GM13977 (cell line): ENCODE measurements around the gene RBM33.

Experiments
- DNase-seq: peaks from one replicate; pipeline ENCODE4 v3.0.0; 2012; ENCODE audit warnings: low spot score
- in situ Hi-C: fragments of 300-500 bp; cut with MboI; formaldehyde crosslinking; loops from one replicate; pipeline ENCODE4 v1.12.0; 2022; ENCODE audit warnings: low sequenced_read_pairs, low pct_unique_long_range_greater_than_20kb, mixed read lengths, inconsistent platforms; ENCODE audit not compliant: unreplicated experiment
- TF ChIP-seq, protein P1 (sequence below): IDR thresholded peaks from 2 replicates; pipeline ENCODE4 v1.5.1; 2012; ENCODE audit warnings: mild to moderate bottlenecking, control low read depth; ENCODE audit not compliant: insufficient read depth; ENCODE audit errors: extremely low read depth, missing control alignments

Gene RBM33

DNA sequence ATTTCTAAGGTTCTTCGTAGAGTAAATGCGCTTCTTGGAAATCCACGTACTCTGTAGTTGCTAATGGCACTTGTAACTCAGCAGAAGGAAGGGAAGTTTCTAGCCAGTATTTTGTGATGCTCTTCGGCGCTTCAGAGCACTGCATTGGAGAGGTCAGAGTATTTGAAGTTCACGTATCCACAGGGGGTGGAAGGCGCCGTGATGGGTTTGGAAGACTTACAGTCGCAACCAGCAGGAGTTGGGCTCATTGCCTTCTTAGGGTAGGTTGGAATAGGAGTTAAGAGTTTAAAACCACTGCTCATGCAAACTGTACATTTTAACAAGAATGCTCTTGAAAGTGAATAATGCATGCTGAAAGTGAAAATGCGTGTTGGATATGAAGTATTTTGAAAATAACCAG lies 118.7 kb downstream of the RBM33 start:
- no peak for DNase-seq
- TF ChIP-seq, protein P1, sequence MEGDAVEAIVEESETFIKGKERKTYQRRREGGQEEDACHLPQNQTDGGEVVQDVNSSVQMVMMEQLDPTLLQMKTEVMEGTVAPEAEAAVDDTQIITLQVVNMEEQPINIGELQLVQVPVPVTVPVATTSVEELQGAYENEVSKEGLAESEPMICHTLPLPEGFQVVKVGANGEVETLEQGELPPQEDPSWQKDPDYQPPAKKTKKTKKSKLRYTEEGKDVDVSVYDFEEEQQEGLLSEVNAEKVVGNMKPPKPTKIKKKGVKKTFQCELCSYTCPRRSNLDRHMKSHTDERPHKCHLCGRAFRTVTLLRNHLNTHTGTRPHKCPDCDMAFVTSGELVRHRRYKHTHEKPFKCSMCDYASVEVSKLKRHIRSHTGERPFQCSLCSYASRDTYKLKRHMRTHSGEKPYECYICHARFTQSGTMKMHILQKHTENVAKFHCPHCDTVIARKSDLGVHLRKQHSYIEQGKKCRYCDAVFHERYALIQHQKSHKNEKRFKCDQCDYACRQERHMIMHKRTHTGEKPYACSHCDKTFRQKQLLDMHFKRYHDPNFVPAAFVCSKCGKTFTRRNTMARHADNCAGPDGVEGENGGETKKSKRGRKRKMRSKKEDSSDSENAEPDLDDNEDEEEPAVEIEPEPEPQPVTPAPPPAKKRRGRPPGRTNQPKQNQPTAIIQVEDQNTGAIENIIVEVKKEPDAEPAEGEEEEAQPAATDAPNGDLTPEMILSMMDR = no peak
- in situ Hi-C loops = loop anchor here (10.0 kb wide), 1 partner anchor 158 kb away; no protein-coding TSS in a partner anchor

DNA sequence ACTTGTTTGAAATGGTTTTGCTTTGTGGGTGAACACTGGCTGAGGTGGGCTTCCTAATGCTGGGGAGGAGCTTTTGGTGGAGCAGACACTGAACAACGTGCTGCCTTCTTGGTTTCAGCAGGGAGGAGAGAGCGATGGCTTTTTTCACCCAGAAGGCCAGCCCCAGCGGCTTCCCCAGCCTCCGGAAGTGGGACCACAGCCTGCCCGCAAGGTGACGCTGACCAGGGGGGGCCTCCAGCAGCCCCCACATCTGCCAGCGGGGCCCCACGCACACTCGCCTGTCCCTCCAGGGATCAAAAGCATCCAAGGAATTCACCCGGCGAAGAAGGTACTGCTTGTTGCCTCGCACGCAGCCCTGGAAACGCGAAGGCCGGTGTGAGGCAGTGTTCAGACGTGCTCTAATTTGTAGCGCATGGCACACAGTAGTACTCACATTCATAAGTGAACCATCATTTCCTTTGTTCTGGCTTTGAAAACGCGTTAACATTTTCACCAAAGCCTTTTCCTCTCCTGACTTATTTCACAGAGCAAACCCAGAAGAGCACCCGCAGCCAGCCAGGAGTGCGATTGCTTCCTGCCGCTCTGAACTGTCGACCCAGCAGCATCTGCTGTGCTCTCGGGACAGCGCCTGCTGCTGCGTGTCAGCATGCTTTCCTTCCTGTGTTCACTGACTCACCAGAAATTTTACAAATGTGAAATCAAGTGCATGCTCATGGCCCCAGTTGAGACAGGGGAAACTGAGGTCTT lies 119.4 kb downstream of the RBM33 start:
- peak; percentile 77 for DNase-seq
- TF ChIP-seq, protein P1 = no peak
- in situ Hi-C loops = loop anchor here (10.0 kb wide), 1 partner anchor 159 kb away; no protein-coding TSS in a partner anchor

DNA sequence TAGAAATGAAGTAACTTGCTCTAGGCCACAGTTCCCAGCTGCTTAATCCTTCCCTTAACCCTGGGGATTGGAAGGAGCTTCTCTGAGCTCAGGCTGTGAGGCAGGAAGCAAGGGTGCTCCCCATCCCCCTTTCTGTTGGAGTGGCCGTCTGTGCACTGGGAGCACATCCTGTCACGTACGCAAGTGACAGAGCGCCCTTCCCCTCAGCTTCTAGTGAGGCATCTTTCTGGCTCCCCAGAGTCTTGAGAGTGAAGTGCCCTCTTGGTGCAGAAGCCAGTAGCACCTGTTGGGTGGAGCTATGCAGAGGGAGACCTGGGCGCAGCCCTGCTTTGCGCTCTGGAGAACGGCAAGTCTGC lies 120.0 kb downstream of the RBM33 start:
- in situ Hi-C loops = loop anchor here (10.0 kb wide), 1 partner anchor 160 kb away; no protein-coding TSS in a partner anchor
- TF ChIP-seq, protein P1 = no peak
- DNase-seq = no peak

DNA sequence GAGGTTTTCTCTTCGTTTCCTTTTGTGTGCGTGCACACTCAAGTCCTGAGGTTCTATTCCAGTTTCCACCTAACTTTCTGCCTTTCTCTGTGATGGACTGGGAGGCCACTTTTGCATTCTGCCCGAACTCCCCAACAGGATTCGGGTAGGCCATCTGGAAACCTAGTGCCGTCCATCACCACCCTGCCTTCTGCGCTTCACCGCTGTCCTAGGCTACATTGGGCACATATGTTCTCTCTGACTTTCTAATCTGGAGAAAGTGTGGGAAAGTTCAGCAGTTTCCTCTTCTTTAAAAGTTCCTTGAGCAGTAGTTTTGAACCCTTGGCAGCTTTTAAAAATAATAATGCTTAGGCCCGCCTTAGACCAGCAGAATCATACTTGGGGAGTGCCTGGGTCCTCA lies 121.0 kb downstream of the RBM33 start:
- TF ChIP-seq, protein P1 = no peak
- DNase-seq = no peak
- in situ Hi-C loops = loop anchor here (10.0 kb wide), 1 partner anchor 161 kb away; no protein-coding TSS in a partner anchor

DNA sequence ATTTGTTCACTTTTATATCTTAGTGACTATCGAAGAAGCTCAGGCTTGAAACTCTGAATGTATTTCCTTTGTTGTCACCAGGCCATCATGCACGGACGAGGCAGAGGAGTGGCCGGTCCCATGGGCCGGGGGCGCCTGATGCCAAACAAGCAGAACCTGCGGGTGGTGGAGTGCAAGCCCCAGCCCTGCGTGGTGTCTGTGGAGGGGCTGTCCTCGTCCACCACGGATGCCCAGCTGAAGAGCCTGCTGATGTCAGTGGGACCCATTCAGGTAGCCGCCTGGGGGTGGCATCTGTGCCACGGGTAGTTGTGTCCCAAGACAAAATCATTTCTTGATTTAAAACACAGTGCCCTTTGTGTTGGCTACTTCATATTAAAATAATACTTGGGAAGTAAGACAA lies 121.9 kb downstream of the RBM33 start:
- DNase-seq = no peak
- TF ChIP-seq, protein P1 = no peak
- in situ Hi-C loops = loop anchor here (10.0 kb wide), 1 partner anchor 162 kb away; no protein-coding TSS in a partner anchor

DNA sequence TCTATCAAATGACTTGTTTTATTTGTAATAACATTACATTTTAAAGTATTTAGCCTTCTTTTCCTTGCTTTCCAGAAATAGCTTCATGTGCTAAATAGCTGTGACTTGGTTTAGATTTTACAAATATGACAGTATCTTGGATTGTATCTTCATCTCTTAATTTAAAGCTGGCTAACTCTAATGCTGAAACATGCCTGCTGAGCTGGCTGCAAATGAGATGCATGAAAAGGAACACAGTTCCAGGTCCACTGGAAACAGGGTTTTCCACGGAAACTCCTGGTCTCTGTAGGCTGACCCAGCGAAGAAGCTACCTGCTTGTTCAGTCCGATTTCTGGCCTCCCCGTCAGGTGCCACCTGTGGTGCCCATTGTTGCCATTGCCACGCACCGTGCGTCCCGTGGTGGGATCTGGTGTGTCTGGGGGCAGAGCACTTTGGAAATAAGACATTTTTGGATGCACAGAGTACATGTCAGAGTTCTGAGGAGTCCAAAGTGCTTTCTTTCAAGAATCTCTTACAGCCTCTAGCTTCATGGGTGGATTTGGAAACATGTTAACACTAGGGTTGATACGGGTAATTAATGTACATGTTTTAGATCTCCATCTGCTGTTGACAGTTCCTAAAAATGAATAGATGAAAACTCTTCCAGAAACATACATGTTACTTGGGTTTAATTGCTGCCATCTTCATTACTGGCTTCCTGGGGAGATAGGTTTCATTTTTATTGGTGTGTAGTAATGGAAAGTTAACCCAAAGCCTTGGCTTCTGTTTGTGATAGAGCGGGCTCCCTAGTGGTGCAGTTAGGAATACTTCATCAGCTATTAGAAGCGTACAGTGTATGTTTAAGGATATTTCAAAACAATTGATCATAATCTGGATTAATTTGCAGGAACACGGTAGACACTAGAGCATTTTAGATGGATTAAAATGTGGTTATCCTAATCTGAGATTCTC lies 122.8 kb downstream of the RBM33 start:
- TF ChIP-seq, protein P1 = no peak
- DNase-seq = no peak
- in situ Hi-C loops = loop anchor here (10.0 kb wide), 1 partner anchor 162 kb away; no protein-coding TSS in a partner anchor
